Uterus (tissue), 4 donors: ENCODE measurements around the gene FSTL5. TPM values are rescaled to one million over a fixed set of nuclear protein-coding genes. Genes with fewer than 3 reads are reported as not detected.

ENCODE experiments used
- DNase-seq, 2 donors: peaks; one replicate each; pipeline ENCODE4 v3.0.0-alpha.2; 2019 to 2020
- H3K27ac ChIP-seq, 2 donors: fragments of 200-600 bp; sonication (generic); 1 replicate in 1 of 2; 2 replicates in 1 of 2; pipeline ENCODE4 v1.5.1; 2016 to 2018
- H3K27me3 ChIP-seq, 2 donors: fragments of 200-600 bp; sonication (generic); one replicate each; pipeline ENCODE4 v1.5.1; 2018 to 2019; ENCODE audit warnings: control low read depth in 1 of 2
- H3K36me3 ChIP-seq, 2 donors: fragments of 200-600 bp; sonication (generic); one replicate each; pipeline ENCODE4 v1.5.1; 2019; ENCODE audit warnings: control low read depth in 1 of 2
- H3K4me1 ChIP-seq, 2 donors: fragments of 200-600 bp; sonication (generic); one replicate each; pipeline ENCODE4 v1.5.1; 2018 to 2019; ENCODE audit warnings: control low read depth in 1 of 2
- H3K4me3 ChIP-seq, 2 donors: fragments of 200-600 bp; sonication (generic); 1 replicate in 1 of 2; 2 replicates in 1 of 2; pipeline ENCODE4 v1.5.1; 2018 to 2019; ENCODE audit warnings: mild to moderate bottlenecking in 1 of 2
- H3K9me3 ChIP-seq, 2 donors: fragments of 200-600 bp; sonication (generic); one replicate each; pipeline ENCODE4 v1.5.1; 2019; ENCODE audit warnings: control low read depth in 1 of 2
- POLR2A ChIP-seq, 2 donors: fragments of 450-650 bp; IDR thresholded peaks; one replicate each; pipeline ENCODE4 v1.6.1; 2016; ENCODE audit warnings: antibody characterized with exemption in 2 of 2, mild to moderate bottlenecking in 1 of 2, moderate library complexity in 1 of 2
- intact Hi-C: fragments of 100-400 bp; cut with DNase I; formaldehyde crosslinking; loops from one replicate; pipeline ENCODE4 v1.15.1; 2023; ENCODE audit warnings: low total_unique reads
- total RNA-seq, 4 donors: library from RNA; depleted of rRNA in 3 of 4; stranded (reverse); fragments of >200 nt in 3 of 4; gene quantifications; one replicate each; pipeline versions ENCODE4 v1.1.0 to v1.2.4, GENCODE V29; 2014 to 2023
- TF ChIP-seq, protein P1 (sequence below), 4 experiments: fragments of 200-600 bp in 2 of 4; fragments of 450-650 bp in 2 of 4; sonication (generic) in 2 of 4; IDR thresholded peaks; one replicate each; pipeline ENCODE4 v1.5.1; 2016 to 2019; ENCODE audit warnings: antibody characterized with exemption in 4 of 4, mild to moderate bottlenecking in 2 of 4, moderate library complexity in 1 of 4
- donor health status: DM: yes; HTN: yes; CAD: no.

The FSTL5 gene
- total RNA-seq, 4 donors from 2014 or later = 2.4 TPM; not detected in 3

DNA sequence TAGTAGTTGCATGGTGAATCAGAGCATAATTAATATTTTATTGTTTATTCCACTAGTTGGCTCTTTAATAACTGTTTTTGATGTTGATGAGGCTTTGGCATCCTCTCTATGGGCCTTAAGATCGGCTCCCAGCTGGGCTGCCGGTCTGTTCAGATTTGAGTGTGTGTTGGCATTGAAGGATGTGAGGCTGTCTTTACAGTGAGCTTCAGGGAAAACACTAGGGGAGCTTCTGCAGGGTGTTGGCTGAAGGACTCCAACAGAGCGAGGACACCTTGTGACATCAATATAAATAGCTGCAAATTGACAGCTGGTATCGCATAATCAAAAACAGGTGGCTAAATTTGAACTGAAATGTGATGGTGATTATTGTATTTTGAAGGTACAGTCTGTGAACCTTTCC is 322.0 kb downstream of the FSTL5 start:
- H3K4me1 ChIP-seq = no peaks in the 10 kb centered on the region
- no peaks in the 10 kb centered on the region for H3K27me3 ChIP-seq
- no peak for DNase-seq
- H3K9me3 ChIP-seq = no peaks in the 10 kb centered on the region
- no peaks in the 10 kb centered on the region for H3K36me3 ChIP-seq
- intact Hi-C loops = no loop called here
- no peak overlapping the region for H3K4me3 ChIP-seq
- no peak for TF ChIP-seq POLR2A (IDR thresholded peaks at IDR 0.05)
- TF ChIP-seq, protein P1, sequence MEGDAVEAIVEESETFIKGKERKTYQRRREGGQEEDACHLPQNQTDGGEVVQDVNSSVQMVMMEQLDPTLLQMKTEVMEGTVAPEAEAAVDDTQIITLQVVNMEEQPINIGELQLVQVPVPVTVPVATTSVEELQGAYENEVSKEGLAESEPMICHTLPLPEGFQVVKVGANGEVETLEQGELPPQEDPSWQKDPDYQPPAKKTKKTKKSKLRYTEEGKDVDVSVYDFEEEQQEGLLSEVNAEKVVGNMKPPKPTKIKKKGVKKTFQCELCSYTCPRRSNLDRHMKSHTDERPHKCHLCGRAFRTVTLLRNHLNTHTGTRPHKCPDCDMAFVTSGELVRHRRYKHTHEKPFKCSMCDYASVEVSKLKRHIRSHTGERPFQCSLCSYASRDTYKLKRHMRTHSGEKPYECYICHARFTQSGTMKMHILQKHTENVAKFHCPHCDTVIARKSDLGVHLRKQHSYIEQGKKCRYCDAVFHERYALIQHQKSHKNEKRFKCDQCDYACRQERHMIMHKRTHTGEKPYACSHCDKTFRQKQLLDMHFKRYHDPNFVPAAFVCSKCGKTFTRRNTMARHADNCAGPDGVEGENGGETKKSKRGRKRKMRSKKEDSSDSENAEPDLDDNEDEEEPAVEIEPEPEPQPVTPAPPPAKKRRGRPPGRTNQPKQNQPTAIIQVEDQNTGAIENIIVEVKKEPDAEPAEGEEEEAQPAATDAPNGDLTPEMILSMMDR (IDR thresholded peaks at IDR 0.05) = no peak
- H3K27ac ChIP-seq = no peak overlapping the region

- TF ChIP-seq, protein P1 (IDR thresholded peaks at IDR 0.05) = no peak
- TF ChIP-seq POLR2A (IDR thresholded peaks at IDR 0.05) = no peak
- H3K4me1 ChIP-seq = no peaks in the 10 kb centered on the region
- no peaks in the 10 kb centered on the region for H3K9me3 ChIP-seq
- no peaks in the 10 kb centered on the region for H3K36me3 ChIP-seq
- no peak for DNase-seq
- intact Hi-C loops = no loop called here
- no peak overlapping the region for H3K4me3 ChIP-seq
- H3K27me3 ChIP-seq = no peaks in the 10 kb centered on the region
- H3K27ac ChIP-seq = no peak overlapping the region
These were observed 334.2 kb downstream of the FSTL5 start for GRCh38 chr4:161829591-161829990.

- H3K27ac ChIP-seq = no peak overlapping the region
- H3K9me3 ChIP-seq = no peaks in the 10 kb centered on the region
- TF ChIP-seq, protein P1 (IDR thresholded peaks at IDR 0.05) = no peak
- no peak for TF ChIP-seq POLR2A (IDR thresholded peaks at IDR 0.05)
- no peak overlapping the region for H3K4me3 ChIP-seq
- H3K27me3 ChIP-seq = no peaks in the 10 kb centered on the region
- intact Hi-C loops = no loop called here
- no peaks in the 10 kb centered on the region for H3K4me1 ChIP-seq
- H3K36me3 ChIP-seq = no peaks in the 10 kb centered on the region
- no peak for DNase-seq
These were observed 335.7 kb downstream of the FSTL5 start for GRCh38 chr4:161828061-161828460.

DNA sequence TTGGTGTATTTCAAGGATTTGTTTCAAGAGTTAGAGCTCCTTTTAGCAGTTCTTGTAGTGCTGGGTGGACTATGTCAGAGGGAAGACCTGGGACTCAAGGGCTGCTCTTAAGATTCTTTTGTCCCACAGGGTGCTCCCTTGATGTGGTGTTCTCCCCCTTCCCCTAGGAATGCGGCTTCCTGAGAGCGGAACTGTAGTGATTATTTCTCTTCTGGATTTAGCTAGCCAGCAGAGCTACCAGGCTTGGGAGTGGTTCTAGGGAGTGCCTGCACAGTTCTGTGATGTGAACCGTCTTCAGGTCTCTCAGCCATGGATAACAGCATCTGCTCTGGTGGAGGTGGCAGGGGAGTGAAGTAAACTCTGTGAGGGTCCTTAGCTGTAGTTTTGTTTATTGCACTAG is 336.8 kb downstream of the FSTL5 start:
- no peaks in the 10 kb centered on the region for H3K36me3 ChIP-seq
- H3K27me3 ChIP-seq = no peaks in the 10 kb centered on the region
- no peaks in the 10 kb centered on the region for H3K9me3 ChIP-seq
- H3K4me3 ChIP-seq = no peak overlapping the region
- intact Hi-C loops = no loop called here
- DNase-seq = no peak
- H3K27ac ChIP-seq = no peak overlapping the region
- TF ChIP-seq POLR2A (IDR thresholded peaks at IDR 0.05) = no peak
- TF ChIP-seq, protein P1 (IDR thresholded peaks at IDR 0.05) = no peak
- H3K4me1 ChIP-seq = no peaks in the 10 kb centered on the region

DNA sequence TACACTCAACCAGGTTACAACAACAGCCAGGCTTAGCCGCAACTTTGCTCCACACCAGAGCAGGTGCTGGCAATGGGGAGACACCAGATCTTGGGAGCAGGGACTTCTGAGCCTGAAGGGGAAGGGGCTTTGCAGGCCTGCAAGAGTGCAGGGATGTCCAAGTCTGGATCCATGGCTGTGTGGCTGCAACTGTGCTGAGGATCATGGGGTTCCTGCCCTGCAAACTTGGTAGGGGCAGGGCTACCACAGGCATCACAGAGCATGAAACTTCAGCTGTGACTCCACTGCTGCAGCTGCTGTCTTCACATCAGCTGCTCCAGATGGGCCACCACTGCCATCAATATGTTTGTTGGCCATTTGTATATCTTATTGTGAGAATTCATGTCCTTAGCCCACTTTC is 340.4 kb downstream of the FSTL5 start:
- Histone ChIP-seq H3K9me3 (no peaks in the 10 kb centered on the region), H3K27me3 (no peaks in the 10 kb centered on the region), H3K27ac (no peak overlapping the region), H3K36me3 (no peaks in the 10 kb centered on the region), H3K4me1 (no peaks in the 10 kb centered on the region), H3K4me3 (no peak overlapping the region)
- no peak for DNase-seq
- TF ChIP-seq, protein P1 (IDR thresholded peaks at IDR 0.05) = no peak
- TF ChIP-seq POLR2A (IDR thresholded peaks at IDR 0.05) = no peak
- intact Hi-C loops = no loop called here
